ENCODE measurements around the gene XPO6.
"Not testable (repeated sequence)": the region's sequence is repeated elsewhere in the genome, so short reads cannot be mapped to it uniquely, and the experiment has no call there.

- TF ChIP-seq CTCF (conservative IDR thresholded peaks at IDR 0.05; ENCODE audit: low read depth, low read length); EZH2 (IDR thresholded peaks at IDR 0.05; ENCODE audit: low read length, unreplicated experiment); EZH2phosphoT487 (IDR thresholded peaks at IDR 0.05; ENCODE audit: borderline replicate concordance, low read length): not testable (repeated sequence)
Observed at GRCh38 chr16:28249483-28249882, 37.7 kb upstream of the XPO6 start.

Data from PC-3 (cell line).